PC-9 (cell line): ENCODE data around the gene CDH11. TPM values are rescaled to one million over a fixed set of nuclear protein-coding genes. Genes with fewer than 3 reads are reported as not detected.

Source experiments
- BruUV-seq: library from RNA; stranded (reverse); fragments of 400-500 nt; replicated peaks from 2 replicates; lab custom pipeline; 2021; lab: Mats Ljungman, UMichigan
- CTCF ChIA-PET: fragments of 300-600 bp; sonication (Branson Sonifier 250); formaldehyde crosslinking; loops from one replicate; lab custom pipeline; 2022; ENCODE audit warnings: antibody characterized with exemption; lab: Charles Lee
- POLR2A ChIA-PET: fragments of 300-600 bp; sonication (Branson Sonifier 250); formaldehyde crosslinking; loops from one replicate; lab custom pipeline; 2022; ENCODE audit warnings: antibody characterized with exemption; ENCODE audit not compliant: unreplicated experiment; lab: Charles Lee
- DNase-seq, 2 experiments: peaks; one replicate each; pipeline versions ENCODE4 v3.0.0 to v3.0.0-alpha.2; 2015 to 2022; ENCODE audit warnings: mixed read lengths in 1 of 2
- H2AFZ ChIP-seq: fragments of 200-600 bp; sonication (generic); 2 replicates; pipeline ENCODE4 v1.8.1; 2017; ENCODE audit warnings: antibody characterized with exemption
- H3F3A ChIP-seq: fragments of 200-600 bp; sonication (generic); 2 replicates; pipeline ENCODE4 v1.8.1; 2017; ENCODE audit warnings: antibody characterized with exemption, mild to moderate bottlenecking, low read depth; ENCODE audit not compliant: insufficient read depth
- H3K27ac ChIP-seq: fragments of 200-600 bp; sonication (generic); 2 replicates; pipeline ENCODE4 v1.6.1; 2016; ENCODE audit warnings: mixed run types
- H3K27me3 ChIP-seq: fragments of 200-600 bp; sonication (generic); 2 replicates; pipeline ENCODE4 v1.6.1; 2016; ENCODE audit warnings: low read depth, mixed run types; ENCODE audit not compliant: insufficient read depth
- H3K36me3 ChIP-seq: fragments of 200-600 bp; sonication (generic); 2 replicates; pipeline ENCODE4 v1.6.1; 2016; ENCODE audit warnings: low read depth, mixed run types
- H3K4me1 ChIP-seq: fragments of 200-600 bp; sonication (generic); replicated peaks from 2 replicates; pipeline ENCODE4 v1.6.1; 2016; ENCODE audit warnings: mixed run types; ENCODE audit not compliant: insufficient read depth
- H3K4me2 ChIP-seq: fragments of 200-600 bp; sonication (generic); 2 replicates; pipeline ENCODE4 v1.6.1; 2017; ENCODE audit warnings: mixed run types
- H3K4me3 ChIP-seq: fragments of 200-600 bp; sonication (generic); 2 replicates; pipeline ENCODE4 v1.6.1; 2016; ENCODE audit warnings: mixed run types
- H3K79me2 ChIP-seq: fragments of 200-600 bp; sonication (generic); 2 replicates; pipeline ENCODE4 v1.6.1; 2017; ENCODE audit warnings: low read depth, mixed run types
- H3K9me2 ChIP-seq: fragments of 200-600 bp; sonication (generic); 2 replicates; pipeline ENCODE4 v1.8.1; 2017; ENCODE audit warnings: mild to moderate bottlenecking; ENCODE audit not compliant: insufficient read depth
- H3K9me3 ChIP-seq: fragments of 200-600 bp; sonication (generic); 2 replicates; pipeline ENCODE4 v1.8.1; 2016; ENCODE audit warnings: low read depth; ENCODE audit not compliant: insufficient read depth
- H4K20me1 ChIP-seq: fragments of 200-600 bp; sonication (generic); 2 replicates; pipeline ENCODE4 v1.8.1; 2017; ENCODE audit not compliant: insufficient read depth
- EZH2 ChIP-seq: fragments of 200-600 bp; sonication (generic); IDR thresholded peaks from 2 replicates; pipeline ENCODE4 v1.8.0; 2017; ENCODE audit warnings: antibody characterized with exemption, low read depth
- intact Hi-C: fragments of 100-400 bp; cut with micrococcal nuclease; formaldehyde crosslinking; loops from one replicate; pipeline ENCODE4 v1.10.0; 2022; ENCODE audit not compliant: unreplicated experiment
- total RNA-seq: library from RNA; stranded (reverse); gene quantifications from 2 replicates; pipeline ENCODE4 v1.2.3, GENCODE V29; 2021
- TF ChIP-seq, protein P1 (sequence below): fragments of 200-600 bp; sonication (generic); conservative IDR thresholded peaks from 2 replicates; pipeline ENCODE4 v1.6.1; 2017; ENCODE audit warnings: mixed run types, antibody characterized with exemption, mild to moderate bottlenecking, moderate library complexity

The CDH11 gene
- total RNA-seq, 1 experiment from 2014 or later, result not detected

DNA sequence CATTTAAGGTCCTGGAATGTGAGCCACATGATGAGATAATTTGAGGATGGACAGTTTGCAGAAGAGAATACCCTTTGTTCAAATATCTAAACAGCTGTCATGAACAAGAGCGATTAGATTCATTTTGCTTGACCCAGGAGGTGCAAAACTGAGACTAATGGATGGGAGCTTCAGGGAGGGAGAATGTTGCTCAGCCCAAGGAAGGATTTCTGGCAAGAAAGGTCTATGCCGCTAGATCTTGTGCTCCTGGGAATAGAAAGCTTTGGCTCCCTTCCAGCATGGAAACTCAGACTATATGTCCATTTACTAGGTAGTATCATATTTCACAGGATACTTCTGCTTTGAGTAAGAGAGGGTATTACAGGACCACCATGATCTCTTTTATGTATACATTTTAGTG, 14.8 kb upstream of the CDH11 start:
- 0 out of 2 replicates have a peak, but pooled peaks cover 2% of the 10 kb centered on the region for H3K9me2 ChIP-seq
- H2AFZ ChIP-seq, result no peak overlapping the region
- H3K27ac ChIP-seq, result no peak overlapping the region
- H3K4me3 ChIP-seq, result no peak overlapping the region
- ChIA-PET POLR2A (no interaction called here), CTCF (interaction anchor here (0.7 kb wide), 1 partner anchor 207 kb away, joined by 8 read pairs; no protein-coding TSS in a partner anchor)
- no peaks in the 10 kb centered on the region for H3K36me3 ChIP-seq
- no peaks in the 10 kb centered on the region for H3K79me2 ChIP-seq
- H3K4me1 ChIP-seq, result no peaks in the 10 kb centered on the region
- intact Hi-C loops, result no loop called here
- no peak overlapping the region for H3K4me2 ChIP-seq
- no peaks in the 10 kb centered on the region for H4K20me1 ChIP-seq
- TF ChIP-seq EZH2, result no peak
- TF ChIP-seq, protein P1, sequence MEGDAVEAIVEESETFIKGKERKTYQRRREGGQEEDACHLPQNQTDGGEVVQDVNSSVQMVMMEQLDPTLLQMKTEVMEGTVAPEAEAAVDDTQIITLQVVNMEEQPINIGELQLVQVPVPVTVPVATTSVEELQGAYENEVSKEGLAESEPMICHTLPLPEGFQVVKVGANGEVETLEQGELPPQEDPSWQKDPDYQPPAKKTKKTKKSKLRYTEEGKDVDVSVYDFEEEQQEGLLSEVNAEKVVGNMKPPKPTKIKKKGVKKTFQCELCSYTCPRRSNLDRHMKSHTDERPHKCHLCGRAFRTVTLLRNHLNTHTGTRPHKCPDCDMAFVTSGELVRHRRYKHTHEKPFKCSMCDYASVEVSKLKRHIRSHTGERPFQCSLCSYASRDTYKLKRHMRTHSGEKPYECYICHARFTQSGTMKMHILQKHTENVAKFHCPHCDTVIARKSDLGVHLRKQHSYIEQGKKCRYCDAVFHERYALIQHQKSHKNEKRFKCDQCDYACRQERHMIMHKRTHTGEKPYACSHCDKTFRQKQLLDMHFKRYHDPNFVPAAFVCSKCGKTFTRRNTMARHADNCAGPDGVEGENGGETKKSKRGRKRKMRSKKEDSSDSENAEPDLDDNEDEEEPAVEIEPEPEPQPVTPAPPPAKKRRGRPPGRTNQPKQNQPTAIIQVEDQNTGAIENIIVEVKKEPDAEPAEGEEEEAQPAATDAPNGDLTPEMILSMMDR, result no peak
- no peaks in the 10 kb centered on the region for H3K27me3 ChIP-seq
- DNase-seq, result no peak
- H3F3A ChIP-seq, result no peaks in the 10 kb centered on the region
- BruUV-seq, result no TSS peak
- no peaks in the 10 kb centered on the region for H3K9me3 ChIP-seq

DNA sequence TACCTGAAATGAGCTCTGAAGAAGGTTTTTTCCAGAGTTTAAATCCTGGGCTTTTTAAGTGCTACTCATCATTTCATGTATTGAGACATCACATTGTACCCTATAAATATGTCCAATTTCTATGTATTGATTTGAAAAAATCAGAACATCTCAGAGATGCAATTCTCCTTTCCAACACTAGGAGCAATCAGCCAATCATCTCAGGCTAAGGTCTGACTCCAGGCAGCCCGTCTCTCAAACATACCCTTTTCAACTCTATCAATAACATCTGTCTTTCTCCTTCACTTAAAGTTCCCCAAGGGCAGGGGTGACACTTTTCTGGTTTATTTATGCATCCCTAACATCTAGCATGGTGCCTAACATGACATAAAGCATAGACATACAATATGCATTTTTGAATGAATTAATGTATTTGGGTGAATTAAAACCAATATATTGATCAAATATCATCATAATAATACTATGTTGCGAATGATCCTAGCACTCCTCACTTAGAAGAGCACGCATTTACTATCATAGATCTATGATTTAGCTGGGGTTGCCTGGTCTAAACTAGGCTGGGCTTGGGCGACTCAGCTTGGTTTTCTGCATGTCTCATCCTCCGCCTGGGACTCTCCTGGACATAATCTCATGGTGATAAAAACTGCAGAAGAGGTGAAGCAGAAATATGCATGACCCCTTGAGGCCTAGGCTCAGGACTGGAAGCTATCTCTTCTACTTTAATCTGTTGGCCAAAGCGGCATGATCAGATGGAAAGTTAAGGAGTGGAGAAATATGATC, 5.2 kb upstream of the CDH11 start:
- H3K27me3 ChIP-seq, result no peaks in the 10 kb centered on the region
- H3K9me3 ChIP-seq, result no peaks in the 10 kb centered on the region
- no peak overlapping the region for H2AFZ ChIP-seq
- H3K4me1 ChIP-seq, result no peaks in the 10 kb centered on the region
- no peak overlapping the region for H3K4me2 ChIP-seq
- H3K79me2 ChIP-seq, result no peaks in the 10 kb centered on the region
- ChIA-PET CTCF (no interaction called here), POLR2A (no interaction called here)
- no peaks in the 10 kb centered on the region for H3F3A ChIP-seq
- H3K36me3 ChIP-seq, result no peaks in the 10 kb centered on the region
- H3K27ac ChIP-seq, result no peak overlapping the region
- no peak overlapping the region for H3K4me3 ChIP-seq
- DNase-seq, result no peak
- intact Hi-C loops, result no loop called here
- H4K20me1 ChIP-seq, result no peaks in the 10 kb centered on the region
- TF ChIP-seq, protein P1, result peak; percentile 56
- TF ChIP-seq EZH2, result no peak
- H3K9me2 ChIP-seq, result no peaks in the 10 kb centered on the region; the same call in 1 of the 2 replicates
- no TSS peak for BruUV-seq

DNA sequence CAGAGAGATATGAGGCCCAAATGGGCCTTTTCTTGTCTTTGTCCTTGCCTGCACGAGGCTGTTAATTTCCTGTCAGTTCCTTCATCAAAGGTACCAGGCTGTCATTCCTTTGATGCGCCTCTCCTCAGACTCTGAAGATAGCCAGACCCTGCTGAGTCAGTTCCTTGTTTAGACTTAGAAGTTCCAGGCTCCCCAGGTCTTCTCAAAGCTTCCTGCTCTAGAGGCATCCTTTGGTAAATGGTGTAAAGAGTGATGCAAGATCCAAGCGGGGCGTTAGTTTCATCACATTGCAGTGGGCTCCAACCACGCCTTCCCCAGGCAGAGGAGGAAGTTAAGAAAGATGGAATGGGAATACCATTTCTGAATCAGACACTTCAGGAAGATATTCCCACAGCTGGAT, 4.0 kb upstream of the CDH11 start:
- no peak for TF ChIP-seq EZH2
- TF ChIP-seq, protein P1, result no peak
- BruUV-seq, result no TSS peak
- Histone ChIP-seq H3K4me2 (no peak overlapping the region), H3K9me3 (no peaks in the 10 kb centered on the region), H3K4me3 (no peak overlapping the region), H3K36me3 (no peaks in the 10 kb centered on the region), H3K9me2 (no peaks in the 10 kb centered on the region; the same call in 1 of the 2 replicates), H3F3A (no peaks in the 10 kb centered on the region), H4K20me1 (no peaks in the 10 kb centered on the region), H3K27me3 (no peaks in the 10 kb centered on the region), H3K4me1 (no peaks in the 10 kb centered on the region), H2AFZ (no peak overlapping the region), H3K79me2 (no peaks in the 10 kb centered on the region), H3K27ac (no peak overlapping the region)
- no peak for DNase-seq
- POLR2A ChIA-PET, result no interaction called here
- intact Hi-C loops, result no loop called here
- CTCF ChIA-PET, result no interaction called here
